Measurements from ENCODE around the gene CXXC4.

Gene CXXC4

DNA sequence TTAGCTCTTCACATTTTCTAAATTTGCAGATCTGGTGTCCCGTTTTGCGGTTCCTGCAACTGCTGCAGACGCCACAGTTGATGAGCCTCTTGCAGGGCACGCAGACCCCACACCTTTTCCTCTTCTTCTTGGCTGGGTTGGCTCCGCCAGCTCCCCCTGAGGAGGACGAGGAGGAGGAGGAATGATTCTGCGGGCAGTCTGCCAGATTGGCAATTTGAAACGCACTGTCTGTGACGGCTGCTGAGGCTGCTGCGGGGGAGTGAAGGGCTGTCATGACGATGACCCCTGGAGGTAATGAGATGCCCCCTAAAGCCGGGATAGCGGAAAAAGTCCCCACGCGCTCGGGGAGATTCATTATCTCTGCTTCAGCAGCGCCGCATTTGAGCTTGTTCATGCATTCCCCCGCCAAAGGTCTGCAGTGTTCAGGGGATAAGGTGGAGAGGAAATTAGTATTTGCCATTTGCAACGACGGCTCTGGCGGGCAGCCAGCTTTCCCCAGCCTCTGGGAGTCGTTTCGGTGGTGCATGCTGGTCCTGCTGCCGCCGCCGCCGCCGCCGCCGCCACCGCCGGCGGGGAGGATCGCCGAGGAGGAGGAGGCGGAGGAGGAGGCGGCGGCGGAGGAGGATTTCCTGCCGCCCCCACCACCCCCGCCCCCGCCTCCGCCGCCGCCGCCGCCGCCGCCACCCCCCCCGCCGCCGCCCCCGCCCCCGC is 3.8 kb downstream of the CXXC4 start:
- peak overlapping the region; percentile 54 to 55 for H3K4me3 ChIP-seq (replicated peaks in 1 of 2; ENCODE audit: low read depth in 2 of 2, low read length in 2 of 2)
- TF ChIP-seq, protein P1, sequence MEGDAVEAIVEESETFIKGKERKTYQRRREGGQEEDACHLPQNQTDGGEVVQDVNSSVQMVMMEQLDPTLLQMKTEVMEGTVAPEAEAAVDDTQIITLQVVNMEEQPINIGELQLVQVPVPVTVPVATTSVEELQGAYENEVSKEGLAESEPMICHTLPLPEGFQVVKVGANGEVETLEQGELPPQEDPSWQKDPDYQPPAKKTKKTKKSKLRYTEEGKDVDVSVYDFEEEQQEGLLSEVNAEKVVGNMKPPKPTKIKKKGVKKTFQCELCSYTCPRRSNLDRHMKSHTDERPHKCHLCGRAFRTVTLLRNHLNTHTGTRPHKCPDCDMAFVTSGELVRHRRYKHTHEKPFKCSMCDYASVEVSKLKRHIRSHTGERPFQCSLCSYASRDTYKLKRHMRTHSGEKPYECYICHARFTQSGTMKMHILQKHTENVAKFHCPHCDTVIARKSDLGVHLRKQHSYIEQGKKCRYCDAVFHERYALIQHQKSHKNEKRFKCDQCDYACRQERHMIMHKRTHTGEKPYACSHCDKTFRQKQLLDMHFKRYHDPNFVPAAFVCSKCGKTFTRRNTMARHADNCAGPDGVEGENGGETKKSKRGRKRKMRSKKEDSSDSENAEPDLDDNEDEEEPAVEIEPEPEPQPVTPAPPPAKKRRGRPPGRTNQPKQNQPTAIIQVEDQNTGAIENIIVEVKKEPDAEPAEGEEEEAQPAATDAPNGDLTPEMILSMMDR (IDR thresholded peaks at IDR 0.05; ENCODE audit: low read depth, low read length), result no peak
- peak; percentile 28 to 55 for DNase-seq (ENCODE audit: low read depth in 2 of 2)

DNA sequence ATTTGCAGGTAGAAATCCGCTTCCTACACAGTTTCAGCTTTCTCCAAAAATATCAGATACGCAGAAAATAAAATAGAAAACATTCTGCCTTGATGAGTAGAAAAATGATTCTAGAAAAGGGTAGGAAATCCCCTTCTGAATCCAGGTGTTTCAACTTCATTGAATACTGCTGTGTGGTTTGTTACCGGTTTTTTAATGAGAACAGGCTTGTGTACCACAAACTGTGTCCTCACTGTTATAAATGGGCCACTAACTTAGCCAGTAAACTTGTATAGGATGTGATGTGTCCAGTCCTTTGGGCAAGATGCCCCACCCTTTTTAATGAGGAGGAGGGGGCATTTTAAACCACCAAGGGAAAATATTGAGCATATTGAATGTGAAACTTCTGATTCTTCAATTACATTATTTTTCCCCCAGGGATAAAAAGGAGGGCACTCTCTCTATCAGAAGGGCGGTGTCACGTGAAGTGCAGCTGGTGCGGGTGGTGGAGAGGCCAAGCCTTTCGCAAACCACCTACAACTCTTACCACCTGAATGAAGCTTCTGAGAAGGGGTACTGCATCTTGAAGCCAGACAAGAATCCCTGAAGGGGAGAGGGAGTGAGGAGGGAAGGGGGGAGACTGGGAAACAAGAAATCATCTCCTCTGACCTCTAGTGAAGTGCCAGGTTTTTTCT is 4.5 kb downstream of the CXXC4 start:
- DNase-seq (ENCODE audit: low read depth in 2 of 2), result no peak
- peak overlapping the region in 1 of 2 donors; percentile 55 for H3K4me3 ChIP-seq (replicated peaks in 1 of 2; ENCODE audit: low read depth in 2 of 2, low read length in 2 of 2)
- TF ChIP-seq, protein P1 (IDR thresholded peaks at IDR 0.05; ENCODE audit: low read depth, low read length), result no peak

DNA sequence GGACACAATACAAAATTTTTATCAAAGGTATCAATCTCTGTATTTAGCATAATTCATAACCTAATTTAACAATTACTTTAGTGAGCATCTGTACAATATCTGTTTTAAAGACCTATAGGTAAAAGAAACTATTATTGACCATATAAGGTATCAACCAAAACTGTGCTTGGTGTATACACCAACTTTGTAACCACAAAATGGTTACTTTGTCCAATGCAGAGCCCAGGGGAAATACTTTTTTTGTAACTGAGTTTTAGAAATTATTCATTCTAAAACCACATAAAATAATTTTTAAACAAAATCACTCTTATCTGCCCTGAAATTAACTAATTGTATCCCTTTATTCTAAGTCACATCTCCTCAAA is 5.0 kb downstream of the CXXC4 start:
- TF ChIP-seq, protein P1 (IDR thresholded peaks at IDR 0.05; ENCODE audit: low read depth, low read length), result no peak
- H3K4me3 ChIP-seq (replicated peaks in 1 of 2; ENCODE audit: low read depth in 2 of 2, low read length in 2 of 2), result no peak overlapping the region
- no peak for DNase-seq (ENCODE audit: low read depth in 2 of 2)

DNA sequence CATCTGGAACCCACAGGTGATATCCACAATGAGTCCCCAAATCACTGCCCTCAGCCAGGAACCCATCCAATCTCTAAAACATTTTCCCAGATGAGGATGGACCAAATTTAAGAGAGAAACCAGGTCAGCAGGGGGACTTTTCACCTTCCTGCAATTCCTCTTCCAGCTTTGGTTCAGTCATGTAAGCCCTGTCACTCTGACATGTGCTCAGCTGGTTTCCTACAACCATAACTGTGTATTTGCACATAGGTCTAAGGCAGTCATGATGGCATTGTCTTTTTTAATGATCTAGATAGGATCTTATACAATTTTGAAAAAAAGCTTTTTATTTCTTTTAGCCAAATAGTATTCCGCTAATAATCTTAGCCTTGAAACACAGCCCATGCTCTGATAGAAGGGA is 6.5 kb downstream of the CXXC4 start:
- H3K4me3 ChIP-seq (replicated peaks in 1 of 2; ENCODE audit: low read depth in 2 of 2, low read length in 2 of 2), result no peak overlapping the region
- TF ChIP-seq, protein P1 (IDR thresholded peaks at IDR 0.05; ENCODE audit: low read depth, low read length), result no peak
- DNase-seq (ENCODE audit: low read depth in 2 of 2), result no peak

DNA sequence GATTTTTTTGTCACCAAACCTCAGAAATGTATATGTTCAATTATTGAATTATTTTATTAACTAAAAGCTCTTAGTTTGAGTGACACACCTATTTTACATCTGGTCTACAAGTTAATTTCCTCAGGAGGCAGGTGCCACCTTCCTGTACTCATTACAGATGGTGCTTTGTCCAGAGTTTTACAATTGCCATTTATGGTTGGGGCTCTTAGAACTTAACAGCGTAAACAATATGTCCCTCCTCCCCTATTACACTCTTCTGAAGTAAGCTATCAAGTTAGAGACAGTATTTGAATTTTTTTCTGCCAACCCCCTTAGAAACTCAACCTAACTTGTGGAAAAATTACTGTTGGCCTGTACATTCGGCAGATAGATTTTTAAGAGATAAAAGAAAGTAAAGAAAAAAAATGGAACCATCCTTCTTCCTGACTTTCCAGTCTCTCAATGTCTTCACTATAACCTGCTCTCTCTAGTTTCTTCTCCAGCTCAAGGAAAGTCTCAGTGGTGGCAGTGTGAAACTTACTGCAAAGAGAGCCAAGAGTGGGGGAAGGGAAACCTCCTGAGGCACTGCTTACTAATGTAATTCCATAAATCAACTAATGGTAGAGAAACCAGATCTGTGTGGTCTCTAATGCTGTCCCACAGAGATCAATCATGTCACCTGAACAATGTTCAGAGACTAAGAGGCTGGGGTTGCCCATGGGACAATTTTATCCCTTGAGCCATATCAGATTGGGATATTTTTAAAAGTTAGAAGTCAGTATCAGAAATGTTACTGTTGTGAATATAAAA is 7.8 kb downstream of the CXXC4 start:
- TF ChIP-seq, protein P1 (IDR thresholded peaks at IDR 0.05; ENCODE audit: low read depth, low read length), result no peak
- DNase-seq (ENCODE audit: low read depth in 2 of 2), result no peak
- no peak overlapping the region for H3K4me3 ChIP-seq (replicated peaks in 1 of 2; ENCODE audit: low read depth in 2 of 2, low read length in 2 of 2)

DNA sequence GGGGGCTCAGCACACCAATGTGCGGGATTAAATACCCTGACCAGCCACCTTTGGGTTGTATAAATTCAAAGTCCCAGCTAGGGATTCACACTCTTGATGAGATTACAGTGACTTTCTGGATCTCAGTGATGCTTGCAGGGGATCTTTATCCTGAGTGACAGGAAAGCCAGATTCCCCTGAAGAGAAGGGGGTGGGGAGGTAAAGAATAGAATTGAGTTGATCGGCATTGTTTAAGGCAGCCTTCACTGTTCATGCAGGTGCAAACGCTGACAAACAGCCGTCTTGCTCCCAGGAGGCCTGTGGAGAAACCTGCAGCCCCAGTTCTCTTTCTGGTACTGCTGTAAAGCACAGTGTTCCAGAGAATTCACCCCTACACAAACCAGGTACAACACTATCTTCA is 19.0 kb downstream of the CXXC4 start:
- TF ChIP-seq, protein P1 (IDR thresholded peaks at IDR 0.05; ENCODE audit: low read depth, low read length), result no peak

More for the DNA sequence above, 19.0 kb downstream of the CXXC4 start:
- H3K4me3 ChIP-seq (replicated peaks in 1 of 2; ENCODE audit: low read depth in 2 of 2, low read length in 2 of 2), result no peak overlapping the region
- DNase-seq (ENCODE audit: low read depth in 2 of 2), result no peak
